AG04450 (cell line): ENCODE results near the gene LGALS7. TPM values are rescaled to one million over a fixed set of nuclear protein-coding genes. Genes with fewer than 3 reads are reported as not detected.

Source experiments
- CTCF ChIA-PET: fragments of 300-600, 350-600 bp; formaldehyde crosslinking; extraction: SDS; loops from one replicate; lab custom pipeline; 2022; ENCODE audit warnings: antibody characterized with exemption, inconsistent platforms; lab: Charles Lee
- POLR2A ChIA-PET: fragments of 350-600 bp; formaldehyde crosslinking; extraction: SDS; loops from one replicate; lab custom pipeline; 2021; ENCODE audit warnings: antibody characterized with exemption, inconsistent platforms; lab: Yijun Ruan, JAX
- DNase-seq: peaks from one replicate; pipeline ENCODE4 v3.0.0-alpha.2; 2011; ENCODE audit warnings: low read depth, low spot score
- H3K27ac ChIP-seq: one replicate; pipeline ENCODE4 v1.5.1; 2012; ENCODE audit warnings: low read depth, low read length, control low read depth
- H3K27me3 ChIP-seq: one replicate; pipeline ENCODE4 v1.6.0; 2012; ENCODE audit warnings: low read length; ENCODE audit not compliant: control insufficient read depth, insufficient read depth
- H3K4me3 ChIP-seq: 2 replicates; pipeline ENCODE4 v1.5.1; 2011; ENCODE audit warnings: mild to moderate bottlenecking, low read depth, low read length, control low read depth
- H3K9me3 ChIP-seq: 2 replicates; pipeline ENCODE4 v1.5.1; 2012; ENCODE audit warnings: low read length; ENCODE audit not compliant: control insufficient read depth, insufficient read depth
- CTCF ChIP-seq: IDR thresholded peaks from 2 replicates; pipeline ENCODE4 v1.5.1; 2011; ENCODE audit warnings: low read depth, low read length, control low read depth, inconsistent platforms
- polyA plus RNA-seq: library from polyadenylated mRNA; depleted of rRNA; stranded (reverse); fragments of >200 nt; gene quantifications from 2 replicates; pipeline ENCODE4 v1.2.3, GENCODE V29; 2011

The LGALS7 gene
- polyA plus RNA-seq, 1 experiment = not detected

GRCh38 chr19:38737281-38737865 is 35.9 kb downstream of the LGALS7 start:
- no peak for DNase-seq
- Histone ChIP-seq H3K4me3 (no peak overlapping the region), H3K9me3 (no peaks in the 10 kb centered on the region; the same call in 1 of the 2 replicates), H3K27ac (no peak overlapping the region), H3K27me3 (peaks cover 3% of the 10 kb centered on the region)
- no peak for TF ChIP-seq CTCF
- CTCF ChIA-PET = interaction anchor here (1.2 kb wide), 1 partner anchor 193 kb away, joined by 3 read pairs; the partner anchor contains the start of genes MRPS12 and SARS2
- POLR2A ChIA-PET = no interaction called here

- Histone ChIP-seq H3K9me3 (no peaks in the 10 kb centered on the region; the same call in 1 of the 2 replicates), H3K27me3 (peaks cover 3% of the 10 kb centered on the region), H3K27ac (no peak overlapping the region), H3K4me3 (no peak overlapping the region)
- ChIA-PET POLR2A (no interaction called here), CTCF (no interaction called here)
- TF ChIP-seq CTCF = no peak
- DNase-seq = no peak
These were observed 36.7 kb downstream of the LGALS7 start for GRCh38 chr19:38736413-38737280.

DNA sequence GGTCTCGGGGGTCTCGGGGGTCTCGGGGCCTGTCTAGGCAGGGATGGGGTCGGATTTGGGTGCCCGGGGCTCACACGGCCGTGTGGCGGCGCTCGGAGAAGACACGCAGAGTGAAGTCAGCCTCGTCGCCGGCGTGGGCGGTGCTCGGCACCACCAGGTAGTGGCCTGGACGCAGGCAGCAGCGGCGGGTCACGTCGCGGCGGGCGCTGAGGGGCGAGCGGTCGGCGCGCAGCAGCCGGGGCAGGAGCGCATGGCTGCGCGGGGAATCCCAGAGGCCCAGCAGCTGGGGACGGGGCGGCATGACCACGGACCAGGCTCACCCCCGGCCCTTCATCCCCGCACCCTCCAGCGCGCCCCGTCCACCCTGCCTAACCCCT is 37.3 kb downstream of the LGALS7 start:
- Histone ChIP-seq H3K4me3 (peak overlapping the region; percentile 47), H3K27ac (no peak overlapping the region), H3K9me3 (no peaks in the 10 kb centered on the region; the same call in 1 of the 2 replicates), H3K27me3 (peaks cover 3% of the 10 kb centered on the region)
- CTCF ChIA-PET = no interaction called here
- no peak for DNase-seq
- no peak for TF ChIP-seq CTCF
- POLR2A ChIA-PET = no interaction called here

GRCh38 chr19:38735257-38735686 is 38.0 kb downstream of the LGALS7 start:
- Histone ChIP-seq H3K27me3 (peaks cover 3% of the 10 kb centered on the region), H3K9me3 (no peaks in the 10 kb centered on the region; the same call in 1 of the 2 replicates), H3K4me3 (no peak overlapping the region), H3K27ac (no peak overlapping the region)
- CTCF ChIA-PET = interaction anchor here (0.9 kb wide), 1 partner anchor 34 kb away, joined by 3 read pairs; no protein-coding TSS in a partner anchor
- no peak for DNase-seq
- no peak for TF ChIP-seq CTCF
- POLR2A ChIA-PET = interaction anchor here (1.1 kb wide), 1 partner anchor 34 kb away, joined by 3 read pairs; no protein-coding TSS in a partner anchor
